Measurements from ENCODE around the gene P2RX4. TPM values are rescaled to one million over a fixed set of nuclear protein-coding genes. Genes with fewer than 3 reads are reported as not detected.
"Not testable (repeated sequence)": the region's sequence is repeated elsewhere in the genome, so short reads cannot be mapped to it uniquely, and the experiment has no call there.

Gene P2RX4
- total RNA-seq, 1 donor from 2014 or later = 42.0 TPM

DNA sequence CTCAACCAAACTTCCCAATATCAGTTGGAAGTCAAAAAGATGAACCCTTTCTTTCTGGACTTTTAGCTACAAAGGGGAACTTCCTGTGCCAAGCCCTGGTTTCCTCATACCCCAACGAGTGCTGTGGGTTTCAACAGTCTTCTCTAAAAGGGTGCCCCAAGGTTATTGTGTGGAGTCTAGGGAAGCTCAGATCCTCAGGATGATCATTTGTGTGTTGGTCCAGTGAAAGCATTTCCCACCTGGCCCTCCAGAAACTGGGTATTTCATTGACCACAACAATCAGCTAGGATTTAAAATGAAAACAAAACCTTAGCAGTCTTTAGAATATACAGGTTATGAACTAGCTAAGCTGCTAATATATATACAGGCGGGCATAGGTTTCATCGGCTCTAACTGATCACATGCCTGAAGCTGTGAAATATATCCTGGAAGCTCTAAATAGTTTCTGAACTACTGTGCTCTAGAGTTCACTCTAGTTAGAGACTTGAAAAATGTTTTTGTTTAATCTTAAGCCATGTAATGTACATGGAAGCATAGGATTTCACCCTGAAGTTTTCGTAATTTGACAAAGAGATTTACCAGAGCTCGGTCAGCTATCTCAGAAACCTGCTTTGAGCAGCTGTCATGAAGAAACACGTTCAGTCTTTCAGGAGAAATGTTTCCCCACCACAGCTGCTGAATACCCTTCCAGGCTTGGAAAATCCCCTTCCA lies 29.6 kb downstream of the P2RX4 start:
- intact Hi-C loops (cut with micrococcal nuclease) = loop anchor here (1.0 to 2.0 kb wide), 4 partner anchors 9 to 57 kb away; partner anchors contain the start of genes CAMKK2 and P2RX4

DNA sequence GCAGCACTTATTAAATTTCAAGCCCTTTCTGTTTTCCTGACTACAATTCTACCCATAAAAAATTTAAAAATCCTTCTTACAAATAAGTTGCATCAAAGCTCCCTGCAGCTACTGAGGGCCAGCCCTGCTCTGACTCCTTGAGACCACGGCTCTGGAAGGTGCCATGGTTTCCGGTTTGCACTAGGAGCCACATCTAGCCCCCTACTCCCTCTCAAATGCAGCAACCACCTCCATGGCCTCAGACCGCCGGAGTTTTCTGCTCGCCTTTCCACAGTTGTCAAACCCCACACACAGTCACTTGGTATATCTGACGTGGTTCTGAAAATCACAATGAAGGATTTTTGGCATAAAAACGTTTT lies 30.1 kb downstream of the P2RX4 start:
- intact Hi-C loops (cut with micrococcal nuclease) = loop anchor here (1.0 to 2.0 kb wide), 3 partner anchors 10 to 56 kb away; partner anchors contain the start of gene CAMKK2

DNA sequence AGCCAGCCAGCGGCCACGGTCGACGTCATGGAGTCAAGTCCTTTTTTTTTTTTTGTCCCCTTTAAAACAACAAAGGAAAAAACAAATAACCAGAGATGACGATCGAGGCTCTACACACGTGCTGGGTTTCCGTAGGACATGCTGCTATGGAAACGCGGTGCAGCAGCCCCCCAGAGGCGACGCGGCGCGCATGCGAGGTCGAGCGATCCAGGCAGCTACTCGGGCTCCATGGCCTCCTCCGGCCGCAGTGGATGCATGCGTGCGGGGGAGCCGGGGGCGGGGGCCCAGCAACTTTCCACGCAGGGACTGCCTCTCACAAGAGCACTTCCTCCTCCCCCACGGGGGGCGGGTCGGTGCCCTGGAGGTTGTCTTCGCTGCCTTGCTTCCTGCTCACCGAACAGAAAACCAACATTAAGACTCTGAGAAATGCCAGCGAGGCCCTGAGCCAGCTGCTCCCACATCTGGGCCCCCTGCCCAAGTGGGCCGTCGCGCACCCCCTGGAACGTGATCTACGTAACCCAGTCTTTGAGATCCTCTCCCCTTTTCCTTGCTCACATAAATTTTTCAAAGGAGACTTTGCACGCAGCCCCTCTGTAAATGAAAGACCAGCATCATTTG lies 30.7 kb downstream of the P2RX4 start:
- intact Hi-C loops (cut with micrococcal nuclease) = loop anchor here (1.0 to 2.0 kb wide), 3 partner anchors 10 to 56 kb away; partner anchors contain the start of gene CAMKK2

DNA sequence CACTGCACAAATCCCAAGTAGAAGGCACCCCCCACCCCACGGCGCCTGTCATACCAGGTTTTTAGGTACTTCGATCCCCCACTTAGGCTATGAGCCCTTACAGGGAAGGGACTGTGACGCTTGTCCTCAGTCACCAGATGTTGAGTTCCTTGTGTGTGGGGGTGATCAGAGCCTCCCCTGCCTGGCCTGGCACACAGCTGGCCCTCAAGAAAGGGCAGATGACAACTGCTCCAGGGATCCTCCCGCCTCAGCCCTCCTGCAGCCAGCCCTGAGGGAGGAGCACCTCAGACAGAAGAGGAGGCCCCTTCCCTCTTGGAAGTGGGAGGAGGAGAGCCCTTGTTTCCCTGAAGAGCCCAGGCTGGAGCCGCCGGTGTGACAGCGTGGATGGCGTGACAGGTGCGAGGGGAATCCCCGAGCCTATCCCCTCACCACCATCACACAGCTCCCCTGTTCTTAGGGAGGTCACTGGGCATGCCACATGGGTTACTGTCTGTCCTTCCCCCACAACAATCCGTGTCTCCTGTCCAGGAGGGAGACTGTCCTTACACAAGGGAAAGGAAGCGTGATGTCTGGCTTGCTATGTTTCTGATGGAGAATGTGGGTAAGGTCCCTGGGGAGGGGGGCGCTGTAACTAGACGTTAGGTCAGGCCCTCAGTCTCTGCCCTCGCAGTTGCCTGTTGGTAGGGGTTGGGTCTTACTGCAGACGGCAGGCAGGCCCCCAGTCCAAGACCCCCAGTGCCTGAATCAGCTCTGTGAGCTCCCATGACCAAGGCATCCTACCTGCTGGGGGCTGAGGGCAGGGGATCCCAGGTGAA lies 31.4 kb downstream of the P2RX4 start:
- intact Hi-C loops (cut with micrococcal nuclease) = loop anchor here (2.0 kb wide), 1 partner anchor 17 kb away; no protein-coding TSS in a partner anchor

DNA sequence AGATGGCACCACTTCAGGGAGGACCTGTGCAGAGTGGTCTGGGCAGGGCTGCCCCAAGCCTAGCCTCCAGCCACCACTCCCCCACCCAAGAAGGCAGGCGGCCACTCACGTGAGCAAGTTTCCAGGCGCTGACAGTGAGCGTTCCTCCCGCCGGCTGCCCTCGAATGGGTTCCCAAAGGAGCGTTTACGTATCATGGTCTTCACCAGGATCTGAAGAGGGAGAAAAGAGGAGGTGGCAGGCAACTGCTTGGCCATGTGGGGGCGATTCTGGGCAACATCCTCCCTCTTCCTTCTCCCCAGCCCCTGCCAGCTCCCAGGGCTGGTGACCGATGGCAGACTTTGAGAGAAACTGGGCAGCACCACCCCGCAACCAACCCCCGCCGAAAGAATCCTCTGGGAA lies 35.1 kb downstream of the P2RX4 start:
- intact Hi-C loops (cut with micrococcal nuclease) = no loop called here

DNA sequence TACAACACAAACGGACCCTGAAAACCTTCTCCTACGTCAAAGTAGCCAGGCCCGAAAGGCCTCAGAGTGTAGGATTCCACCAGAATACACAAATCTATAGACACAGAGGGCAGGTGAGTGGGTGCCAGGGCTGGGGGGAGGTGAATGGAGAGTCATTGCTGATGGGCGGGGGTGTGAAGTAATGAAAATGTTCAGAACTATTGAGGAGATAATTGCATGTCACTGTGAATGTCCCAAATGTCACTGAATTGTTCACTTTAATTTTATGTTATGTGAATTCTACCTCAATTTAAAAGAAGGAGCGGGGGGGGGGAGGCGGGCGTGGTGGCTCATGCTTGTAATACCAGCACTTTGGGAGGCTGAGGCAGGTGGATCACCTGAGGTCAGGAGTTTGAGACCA lies 36.0 kb downstream of the P2RX4 start:
- intact Hi-C loops (cut with micrococcal nuclease) = no loop called here

DNA sequence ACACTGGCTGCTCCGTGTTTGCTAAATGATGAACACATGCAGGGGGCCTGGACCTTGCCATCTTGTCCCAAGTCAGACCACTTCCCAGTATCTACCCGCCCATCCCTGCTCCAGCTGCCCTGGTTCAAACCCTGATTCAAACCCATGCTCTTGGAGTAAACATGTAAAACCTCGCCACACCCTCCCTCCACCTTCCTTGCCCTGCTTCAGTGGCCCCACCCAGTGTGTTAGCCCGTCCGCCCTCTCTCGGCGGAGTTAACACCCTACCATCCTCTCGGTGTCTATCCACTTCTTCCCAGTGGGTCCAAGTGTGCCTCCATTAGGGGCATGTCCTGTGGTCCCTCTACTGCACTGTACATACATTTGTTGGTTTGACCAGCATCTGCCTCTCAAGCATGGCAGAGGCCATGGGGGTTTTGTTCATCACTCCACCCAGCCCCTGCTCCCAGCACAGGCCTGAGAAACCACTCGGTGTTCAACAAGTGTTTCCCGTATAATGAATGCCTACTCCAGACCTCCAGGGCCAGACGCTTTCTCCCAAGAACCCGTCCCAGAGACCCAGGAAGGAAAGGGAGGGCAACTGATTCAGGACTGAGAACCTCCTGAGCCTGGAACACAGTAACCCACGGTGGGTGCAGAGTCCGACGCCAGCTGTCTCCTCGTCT lies 37.1 kb downstream of the P2RX4 start:
- intact Hi-C loops (cut with micrococcal nuclease) = no loop called here

DNA sequence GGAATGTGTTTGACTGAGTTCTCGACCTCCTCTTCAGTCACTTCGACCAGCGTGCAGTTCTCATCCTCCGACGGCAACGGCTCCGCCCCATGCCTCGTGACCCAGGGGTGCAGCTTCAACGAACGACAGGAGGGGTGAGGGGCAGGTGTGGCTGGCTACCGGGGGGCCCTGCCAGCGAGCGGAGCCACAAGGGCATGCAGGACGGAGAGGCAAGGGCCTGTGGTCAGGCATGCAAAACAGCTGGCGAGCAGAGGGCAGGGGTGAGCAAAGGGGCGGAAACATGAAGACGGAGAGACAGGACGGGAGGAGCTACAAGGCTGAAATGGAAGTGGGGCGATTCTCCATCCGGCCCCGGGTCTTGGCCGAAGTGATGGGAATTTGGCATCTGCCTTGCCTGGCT lies 38.7 kb downstream of the P2RX4 start:
- intact Hi-C loops (cut with micrococcal nuclease) = no loop called here

DNA sequence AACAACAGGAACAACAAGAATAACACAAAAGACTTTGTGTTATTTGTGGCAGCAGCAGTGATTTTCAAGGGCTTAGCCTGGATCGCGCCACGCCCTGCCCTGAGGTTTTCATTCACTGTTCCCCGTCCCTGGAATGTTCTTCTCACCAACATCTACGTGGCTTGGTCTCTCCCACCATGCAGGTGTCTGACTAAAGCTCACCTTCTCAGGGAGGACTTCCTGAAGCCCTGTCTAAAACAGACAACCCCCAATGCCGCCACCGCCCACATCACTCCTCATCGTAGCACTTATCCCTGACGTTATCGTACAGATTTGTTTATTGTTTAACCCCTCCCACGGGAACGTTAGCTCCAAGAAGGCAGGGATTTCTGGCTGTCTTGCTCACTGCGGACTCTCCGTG lies 40.4 kb downstream of the P2RX4 start:
- intact Hi-C loops (cut with micrococcal nuclease) = no loop called here

DNA sequence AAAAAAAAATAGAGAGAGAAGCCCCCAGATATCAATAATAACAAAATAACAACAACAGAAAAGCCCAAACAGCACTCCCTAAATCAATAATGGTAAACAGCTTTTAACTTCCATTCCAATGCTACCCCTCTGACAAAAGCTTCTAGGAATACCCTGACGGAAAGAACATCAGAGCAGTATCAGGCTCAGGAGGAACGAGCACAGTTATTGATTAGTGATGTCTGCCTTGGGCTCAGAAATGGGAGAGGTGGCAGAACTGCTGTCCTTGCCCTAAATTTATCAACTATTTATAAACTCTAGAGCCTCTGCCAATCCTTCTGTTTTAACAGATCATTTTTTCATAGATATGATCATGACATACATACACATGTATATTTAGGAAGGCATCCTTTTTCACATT lies 41.9 kb downstream of the P2RX4 start:
- intact Hi-C loops (cut with micrococcal nuclease) = no loop called here

DNA sequence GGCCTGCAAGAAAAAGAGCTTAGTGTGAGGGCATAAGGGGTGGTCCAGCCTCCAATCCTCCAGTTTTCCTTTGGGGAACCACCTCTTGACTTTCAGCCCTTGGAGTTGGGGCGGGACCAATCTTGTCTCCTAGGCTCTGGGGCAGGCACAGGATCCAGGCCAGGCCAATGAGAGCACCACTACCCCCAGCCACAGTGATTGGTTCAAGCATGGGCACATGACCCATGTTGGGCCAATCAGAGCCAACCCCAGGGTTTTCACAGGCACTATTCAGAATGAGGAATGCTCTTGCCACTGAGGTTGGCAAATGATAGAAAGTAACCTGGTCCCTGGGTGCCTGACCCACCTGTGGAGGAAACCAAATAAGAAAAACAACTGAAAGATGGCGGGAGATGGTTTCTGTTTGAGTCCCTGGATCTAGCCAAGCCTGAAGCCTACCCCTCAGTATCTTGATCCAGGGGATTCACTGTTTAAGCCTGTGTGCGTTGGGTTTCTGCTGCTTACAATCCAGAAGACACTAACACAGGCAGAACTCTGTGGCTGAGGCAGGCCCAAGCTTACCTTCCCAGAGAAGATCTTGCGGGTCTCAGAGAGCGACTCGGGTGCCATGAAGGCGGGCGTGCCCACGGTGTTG lies 42.9 kb downstream of the P2RX4 start:
- intact Hi-C loops (cut with micrococcal nuclease) = no loop called here

DNA sequence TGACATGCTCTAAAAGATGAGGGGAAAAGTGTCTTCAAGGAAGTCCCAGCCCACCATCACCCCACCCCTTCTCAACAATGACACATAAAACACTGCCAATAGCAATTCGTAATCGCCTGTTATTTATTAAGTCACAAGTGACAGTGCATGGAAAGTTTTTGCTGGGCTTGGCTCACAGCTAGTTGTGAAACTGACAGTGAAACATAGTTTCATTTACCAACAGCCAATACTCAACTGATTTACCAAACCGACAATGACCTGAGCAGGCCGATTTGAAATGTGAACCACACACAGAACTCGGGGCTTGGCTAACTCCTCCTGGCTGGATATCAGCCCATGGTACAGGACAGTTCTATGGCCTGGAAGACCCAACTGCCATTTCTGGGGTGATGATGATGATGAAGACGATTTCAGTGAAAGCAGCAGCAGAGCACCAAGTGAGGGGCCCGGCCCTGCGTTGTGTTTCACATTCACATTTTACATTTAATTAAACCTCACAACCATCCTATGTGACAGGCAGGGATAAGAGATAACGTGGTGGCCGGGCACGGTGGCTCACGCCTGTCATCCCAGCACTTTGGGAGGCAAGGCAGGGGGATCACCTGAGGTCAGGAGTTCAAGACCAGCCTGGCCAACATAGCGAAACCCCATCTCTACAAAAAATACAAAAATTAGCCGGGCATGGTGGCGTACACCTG lies 43.9 kb downstream of the P2RX4 start:
- intact Hi-C loops (cut with micrococcal nuclease) = no loop called here

DNA sequence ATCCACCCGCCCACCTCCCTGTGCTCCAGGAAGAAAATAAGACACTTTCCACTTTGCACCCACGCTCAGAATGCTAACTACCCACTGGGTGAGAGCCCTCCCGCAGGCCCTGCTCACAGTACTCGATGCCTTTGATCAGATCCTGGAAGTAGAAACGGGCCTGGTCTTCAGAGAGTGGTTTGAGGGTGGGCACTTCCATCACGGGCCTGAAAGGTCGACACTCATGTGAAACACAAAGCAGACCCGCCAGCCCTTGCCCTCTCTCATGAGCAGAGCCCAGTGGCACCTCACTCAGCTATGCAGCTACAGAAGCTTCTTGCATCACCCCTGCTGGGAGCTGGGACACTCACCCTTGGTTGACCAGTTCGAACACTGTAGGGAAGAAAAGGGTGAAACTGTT lies 45.5 kb downstream of the P2RX4 start:
- intact Hi-C loops (cut with micrococcal nuclease) = no loop called here

DNA sequence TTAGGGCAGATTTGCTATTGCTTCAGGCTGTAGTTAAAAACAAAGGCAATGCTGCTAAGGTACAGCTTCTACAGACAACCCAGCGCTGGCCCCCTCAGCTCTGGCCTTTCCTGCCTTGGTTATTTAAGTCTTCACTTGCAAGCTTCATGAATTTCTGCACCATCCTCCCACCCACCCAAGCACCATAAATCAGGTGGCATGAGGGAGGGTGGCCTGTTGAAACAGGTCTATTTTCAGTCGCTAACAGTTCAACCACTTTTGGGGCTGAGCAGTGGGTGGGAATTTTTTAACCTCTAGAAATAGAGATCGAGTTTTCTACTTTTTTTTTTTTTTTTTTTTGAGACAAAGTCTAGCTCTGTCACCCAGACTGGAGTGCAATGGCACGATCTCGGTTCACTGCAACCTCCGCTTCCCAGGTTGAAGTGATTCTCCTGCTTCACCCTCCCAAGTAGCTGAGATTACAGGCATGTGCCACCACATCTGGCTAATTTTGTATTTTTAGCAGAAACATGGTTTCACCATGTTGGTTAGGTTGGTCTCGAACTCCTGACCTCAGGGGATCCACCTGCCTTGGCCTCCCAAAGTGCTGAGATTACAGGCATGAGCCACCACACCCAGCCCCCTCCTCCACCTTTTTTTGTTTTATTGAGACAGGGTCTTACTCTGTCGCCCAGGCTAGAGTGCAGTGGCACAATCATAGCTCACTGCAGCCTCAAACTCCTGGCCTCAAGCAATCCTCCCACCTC lies 47.9 kb downstream of the P2RX4 start:
- intact Hi-C loops (cut with micrococcal nuclease) = not testable (repeated sequence)

DNA sequence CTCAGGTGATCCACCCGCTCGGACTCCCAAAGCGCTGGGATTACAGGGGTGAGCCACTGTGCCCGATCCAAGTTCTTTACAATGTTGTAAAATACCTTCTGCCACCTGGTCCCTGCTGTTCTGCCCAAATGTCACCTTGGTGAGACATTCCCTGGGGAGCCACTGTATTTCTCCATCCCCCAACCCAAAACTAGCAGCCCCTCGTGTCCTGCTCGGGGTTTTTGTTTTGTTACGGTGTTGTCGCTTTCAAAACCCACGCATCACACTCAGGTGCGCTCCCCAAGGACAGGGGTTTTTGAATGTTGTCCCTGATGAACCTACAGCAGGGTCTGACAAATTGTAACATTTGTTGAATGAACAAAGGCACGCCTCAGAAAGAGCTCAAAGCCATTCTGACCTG lies 49.1 kb downstream of the P2RX4 start:
- intact Hi-C loops (cut with micrococcal nuclease) = no loop called here

DNA sequence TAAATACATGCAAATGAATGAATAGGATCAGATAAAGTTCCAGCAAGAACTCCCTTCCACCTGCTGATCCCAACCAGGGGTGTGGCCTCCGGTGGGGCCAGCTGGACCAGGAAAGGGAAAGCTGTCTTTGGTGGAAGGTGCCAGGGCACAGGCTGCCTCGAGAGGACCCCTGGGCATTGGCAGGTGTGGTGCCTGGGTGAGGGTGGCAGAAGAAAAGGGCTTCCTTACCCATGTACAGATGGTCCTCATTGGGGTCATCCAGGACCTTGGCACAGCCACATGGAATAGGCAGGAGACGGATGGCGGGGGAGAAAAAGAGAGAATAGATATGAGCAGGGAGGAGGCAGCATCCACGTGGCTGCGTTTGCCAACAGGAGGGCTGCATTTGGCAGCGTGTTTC lies 50.2 kb downstream of the P2RX4 start:
- intact Hi-C loops (cut with micrococcal nuclease) = no loop called here

DNA sequence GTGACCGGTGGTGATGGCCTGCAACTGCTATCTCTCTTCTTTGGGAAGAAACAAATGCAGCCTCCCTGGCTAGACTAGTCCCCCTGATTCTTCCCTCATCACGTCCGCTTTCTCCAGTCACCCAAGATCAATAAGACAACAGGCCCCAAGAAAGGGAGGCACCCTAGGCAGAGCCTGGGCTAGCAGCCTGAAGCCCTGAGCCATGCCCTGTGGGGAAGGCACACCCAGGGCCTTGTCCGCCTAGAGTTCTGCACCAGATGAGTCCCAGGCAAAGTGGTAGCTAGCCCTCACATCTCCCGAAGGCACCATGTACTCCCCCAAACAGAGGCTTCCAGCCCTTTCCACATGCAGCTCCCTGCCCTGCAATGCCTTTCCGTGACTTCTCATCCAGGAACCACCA lies 51.5 kb downstream of the P2RX4 start:
- intact Hi-C loops (cut with micrococcal nuclease) = no loop called here

DNA sequence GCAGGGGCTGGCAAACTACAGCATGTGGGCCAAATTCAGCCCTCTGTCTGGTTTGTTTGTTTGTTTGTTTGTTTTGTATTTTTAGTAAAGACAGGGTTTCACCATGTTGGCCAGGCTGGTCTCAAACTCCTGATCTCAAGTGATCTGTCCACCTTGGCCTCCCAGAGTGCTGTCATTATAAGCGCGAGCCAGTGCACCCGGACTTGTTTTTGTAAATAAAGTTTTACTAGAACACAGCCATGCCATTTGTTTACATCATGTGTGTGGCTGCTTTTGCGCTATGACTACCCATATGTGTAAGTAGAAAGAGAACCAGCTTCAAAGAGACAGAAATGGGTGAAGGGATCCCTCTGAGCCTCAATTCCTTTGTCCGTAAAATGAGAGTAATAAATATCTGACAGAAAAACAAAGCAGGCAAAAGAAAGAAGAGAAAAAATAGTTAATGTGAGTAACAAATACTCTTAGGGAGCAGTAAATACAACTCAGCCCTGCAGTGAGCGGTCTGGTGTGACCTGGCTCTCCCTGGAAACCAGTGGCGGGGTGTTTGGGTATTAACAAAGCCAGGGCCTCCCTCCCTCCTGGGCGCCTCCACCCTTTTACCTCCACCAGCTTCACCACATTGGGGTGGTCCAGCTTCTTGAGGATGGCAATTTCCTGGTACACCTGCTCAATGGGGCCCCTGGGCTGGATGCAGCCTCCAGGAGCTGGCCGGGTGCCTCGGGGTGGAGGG lies 53.4 kb downstream of the P2RX4 start:
- intact Hi-C loops (cut with micrococcal nuclease) = no loop called here

DNA sequence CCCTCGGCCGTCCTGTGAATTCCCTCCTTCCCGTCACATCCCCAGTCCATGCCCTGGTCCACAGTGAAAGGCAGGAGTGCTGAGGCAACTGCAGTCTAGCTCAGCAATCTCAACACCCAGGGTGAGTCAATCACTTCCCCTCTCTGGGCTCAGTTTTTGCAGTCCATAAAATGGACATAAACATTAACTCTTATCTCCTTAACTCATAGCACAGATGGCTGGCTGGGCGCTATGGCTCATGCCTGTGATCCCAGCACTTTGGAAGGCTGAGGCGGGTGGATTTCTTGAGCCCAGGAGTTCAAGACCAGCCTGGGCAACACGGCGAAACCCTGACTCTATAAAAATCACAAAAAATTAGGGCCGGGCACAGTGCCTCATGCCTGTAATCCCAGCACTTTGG lies 54.2 kb downstream of the P2RX4 start:
- intact Hi-C loops (cut with micrococcal nuclease) = no loop called here
